Smooth muscle cell (in vitro differentiated cells): ENCODE results near the gene SLC7A10. TPM values are rescaled to one million over a fixed set of nuclear protein-coding genes. Genes with fewer than 3 reads are reported as not detected.

Source experiments
- DNase-seq: peaks from one replicate; lab custom pipeline; 2025; ENCODE audit not compliant: unreplicated experiment; lab: John Stamatoyannopoulos, UW
- H2AFZ ChIP-seq: fragments of 200-600 bp; sonication (generic); 2 replicates; pipeline ENCODE4 v1.6.0; 2016; ENCODE audit warnings: antibody characterized with exemption, low read depth, mild to moderate bottlenecking
- H3F3A ChIP-seq: fragments of 200-600 bp; sonication (generic); 2 replicates; pipeline ENCODE4 v1.6.0; 2017; ENCODE audit warnings: antibody characterized with exemption, low read depth
- H3K27ac ChIP-seq: fragments of 200-600 bp; sonication (generic); 2 replicates; pipeline ENCODE4 v1.5.1; 2016; ENCODE audit warnings: low read depth, mild to moderate bottlenecking
- H3K27me3 ChIP-seq: fragments of 200-600 bp; sonication (generic); 2 replicates; pipeline ENCODE4 v1.6.1; 2016; ENCODE audit warnings: low read depth, mild to moderate bottlenecking
- H3K36me3 ChIP-seq: fragments of 200-600 bp; sonication (generic); 2 replicates; pipeline ENCODE4 v1.5.1; 2016; ENCODE audit warnings: low read depth
- H3K4me1 ChIP-seq: fragments of 200-600 bp; sonication (generic); 2 replicates; pipeline ENCODE4 v1.5.1; 2016; ENCODE audit warnings: low read depth
- H3K4me2 ChIP-seq: fragments of 200-600 bp; sonication (generic); 2 replicates; pipeline ENCODE4 v1.6.0; 2016; ENCODE audit warnings: mild to moderate bottlenecking
- H3K4me3 ChIP-seq: fragments of 200-600 bp; sonication (generic); 2 replicates; pipeline ENCODE4 v1.5.1; 2016; ENCODE audit warnings: mild to moderate bottlenecking
- H3K79me2 ChIP-seq: fragments of 200-600 bp; sonication (generic); 2 replicates; pipeline ENCODE4 v1.6.0; 2016; ENCODE audit warnings: low read depth, mild to moderate bottlenecking
- H3K9ac ChIP-seq: fragments of 200-600 bp; sonication (generic); 2 replicates; pipeline ENCODE4 v1.6.0; 2016; ENCODE audit warnings: low read depth
- H3K9me3 ChIP-seq: fragments of 200-600 bp; sonication (generic); replicated peaks from 2 replicates; pipeline ENCODE4 v1.5.1; 2016; ENCODE audit warnings: low read depth
- H4K20me1 ChIP-seq: fragments of 200-600 bp; sonication (generic); 2 replicates; pipeline ENCODE4 v1.6.0; 2016; ENCODE audit warnings: low read depth
- WGBS: methylation state at CpG from one replicate; pipeline ENCODE4 v1.1.7; 2016; ENCODE audit warnings: low lambda C conversion rate; 5-methylcytosine and 5-hydroxymethylcytosine counted together
- polyA plus RNA-seq: library from polyadenylated mRNA; unstranded; fragments of >200 nt; fragmentation: Nextera tagmentation; extraction: Ambion mirVana; gene quantifications from 2 replicates; pipeline ENCODE4 v1.2.1, GENCODE V29; 2016
- total RNA-seq: library from RNA; depleted of rRNA; stranded (reverse); fragments of >200 nt; gene quantifications from 2 replicates; pipeline ENCODE4 v1.2.3, GENCODE V29; 2014
- TF ChIP-seq, protein P1 (sequence below): fragments of 200-600 bp; sonication (generic); IDR thresholded peaks from 2 replicates; pipeline ENCODE4 v1.5.1; 2017; ENCODE audit warnings: borderline replicate concordance, mild to moderate bottlenecking, antibody characterized with exemption; ENCODE audit not compliant: insufficient read depth, poor library complexity, severe bottlenecking

The SLC7A10 gene
- total and polyA plus RNA-seq, 2 experiments from 2014 or later = 0.51 TPM; not detected in 1

- H3K4me1 ChIP-seq = peaks cover 1% of the 10 kb centered on the region
- no peaks in the 10 kb centered on the region for H3K36me3 ChIP-seq
- no peaks in the 10 kb centered on the region for H3F3A ChIP-seq
- WGBS = 94% methylated on average over 22 of the region's 22 CpGs
- H3K4me3 ChIP-seq = no peak overlapping the region
- no peaks in the 10 kb centered on the region for H3K9me3 ChIP-seq
- H3K79me2 ChIP-seq = no peaks in the 10 kb centered on the region
- no peaks in the 10 kb centered on the region for H3K27me3 ChIP-seq
- no peaks in the 10 kb centered on the region for H4K20me1 ChIP-seq
- no peak overlapping the region for H3K4me2 ChIP-seq
- TF ChIP-seq, protein P1, sequence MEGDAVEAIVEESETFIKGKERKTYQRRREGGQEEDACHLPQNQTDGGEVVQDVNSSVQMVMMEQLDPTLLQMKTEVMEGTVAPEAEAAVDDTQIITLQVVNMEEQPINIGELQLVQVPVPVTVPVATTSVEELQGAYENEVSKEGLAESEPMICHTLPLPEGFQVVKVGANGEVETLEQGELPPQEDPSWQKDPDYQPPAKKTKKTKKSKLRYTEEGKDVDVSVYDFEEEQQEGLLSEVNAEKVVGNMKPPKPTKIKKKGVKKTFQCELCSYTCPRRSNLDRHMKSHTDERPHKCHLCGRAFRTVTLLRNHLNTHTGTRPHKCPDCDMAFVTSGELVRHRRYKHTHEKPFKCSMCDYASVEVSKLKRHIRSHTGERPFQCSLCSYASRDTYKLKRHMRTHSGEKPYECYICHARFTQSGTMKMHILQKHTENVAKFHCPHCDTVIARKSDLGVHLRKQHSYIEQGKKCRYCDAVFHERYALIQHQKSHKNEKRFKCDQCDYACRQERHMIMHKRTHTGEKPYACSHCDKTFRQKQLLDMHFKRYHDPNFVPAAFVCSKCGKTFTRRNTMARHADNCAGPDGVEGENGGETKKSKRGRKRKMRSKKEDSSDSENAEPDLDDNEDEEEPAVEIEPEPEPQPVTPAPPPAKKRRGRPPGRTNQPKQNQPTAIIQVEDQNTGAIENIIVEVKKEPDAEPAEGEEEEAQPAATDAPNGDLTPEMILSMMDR = no peak
- no peak overlapping the region for H3K9ac ChIP-seq
- DNase-seq = no peak
- H3K27ac ChIP-seq = no peak overlapping the region
- no peak overlapping the region for H2AFZ ChIP-seq
Observed at GRCh38 chr19:33268162-33268991, 42.7 kb upstream of the SLC7A10 start.

- 91% methylated on average over 14 of the region's 14 CpGs for WGBS
- H3K9ac ChIP-seq = no peak overlapping the region
- H2AFZ ChIP-seq = no peak overlapping the region
- H4K20me1 ChIP-seq = no peaks in the 10 kb centered on the region
- no peaks in the 10 kb centered on the region for H3K36me3 ChIP-seq
- H3K4me1 ChIP-seq = no peaks in the 10 kb centered on the region
- TF ChIP-seq, protein P1 = no peak
- DNase-seq = no peak
- no peak overlapping the region for H3K27ac ChIP-seq
- H3K9me3 ChIP-seq = no peaks in the 10 kb centered on the region
- H3K4me3 ChIP-seq = no peak overlapping the region
- H3K79me2 ChIP-seq = no peaks in the 10 kb centered on the region
- no peaks in the 10 kb centered on the region for H3F3A ChIP-seq
- H3K27me3 ChIP-seq = no peaks in the 10 kb centered on the region
- H3K4me2 ChIP-seq = no peak overlapping the region
Observed at GRCh38 chr19:33267706-33268105, 42.1 kb upstream of the SLC7A10 start.

GRCh38 chr19:33266974-33267484 lies 41.4 kb upstream of the SLC7A10 start:
- no peak overlapping the region for H3K27ac ChIP-seq
- no peaks in the 10 kb centered on the region for H3K36me3 ChIP-seq
- H4K20me1 ChIP-seq = no peaks in the 10 kb centered on the region
- TF ChIP-seq, protein P1 = no peak
- no peak overlapping the region for H3K4me2 ChIP-seq
- H3K4me1 ChIP-seq = no peaks in the 10 kb centered on the region
- no peaks in the 10 kb centered on the region for H3K9me3 ChIP-seq
- H3F3A ChIP-seq = no peaks in the 10 kb centered on the region
- no peak overlapping the region for H3K9ac ChIP-seq
- H3K79me2 ChIP-seq = no peaks in the 10 kb centered on the region
- no peak for DNase-seq
- no peak overlapping the region for H2AFZ ChIP-seq
- 90% methylated on average over 20 of the region's 20 CpGs for WGBS
- H3K4me3 ChIP-seq = no peak overlapping the region
- no peaks in the 10 kb centered on the region for H3K27me3 ChIP-seq
